Purkinje cell (primary cell): ENCODE results near the gene RAB4A. TPM values are rescaled to one million over a fixed set of nuclear protein-coding genes. Genes with fewer than 3 reads are reported as not detected.

Experiments
- polyA plus RNA-seq: library from polyadenylated mRNA; unstranded; fragments of >200 nt; fragmentation: Nextera tagmentation; gene quantifications from 2 replicates; pipeline ENCODE4 v1.2.1, GENCODE V29; 2014

RAB4A gene
- 33.3 and 34.2 TPM in 2 replicates for polyA plus RNA-seq

GRCh38 chr1:229270547-229271447, at the start of gene RAB4A:
Gene RAB4A, plus strand, starts transcription at chr1:229271111. Its CDS starts 229 bp downstream, at chr1:229271340.

GRCh38 chr1:229342656-229343569, 72.0 kb downstream of the RAB4A start, which contains the start of gene CCSAP:
Gene CCSAP, minus strand, starts transcription at chr1:229343047. Its CDS starts 582 bp downstream, at chr1:229342465.

Other genes starting within 250 kb of the RAB4A start
- 23.9 and 26.4 TPM in 2 replicates for gene CCSAP, start 71.9 kb downstream of the RAB4A start, polyA plus RNA-seq
- gene ACTA1, start 163.0 kb downstream of the RAB4A start, polyA plus RNA-seq, result 1.1 and 4.0 TPM in 2 replicates
- gene NUP133, start 237.2 kb downstream of the RAB4A start, polyA plus RNA-seq, result 25.0 and 27.9 TPM in 2 replicates